Measurements from ENCODE around the gene CDC25C.
A peak's percentile ranks its signal among the peaks of the same experiment; 100 is the strongest.

Gene CDC25C

DNA sequence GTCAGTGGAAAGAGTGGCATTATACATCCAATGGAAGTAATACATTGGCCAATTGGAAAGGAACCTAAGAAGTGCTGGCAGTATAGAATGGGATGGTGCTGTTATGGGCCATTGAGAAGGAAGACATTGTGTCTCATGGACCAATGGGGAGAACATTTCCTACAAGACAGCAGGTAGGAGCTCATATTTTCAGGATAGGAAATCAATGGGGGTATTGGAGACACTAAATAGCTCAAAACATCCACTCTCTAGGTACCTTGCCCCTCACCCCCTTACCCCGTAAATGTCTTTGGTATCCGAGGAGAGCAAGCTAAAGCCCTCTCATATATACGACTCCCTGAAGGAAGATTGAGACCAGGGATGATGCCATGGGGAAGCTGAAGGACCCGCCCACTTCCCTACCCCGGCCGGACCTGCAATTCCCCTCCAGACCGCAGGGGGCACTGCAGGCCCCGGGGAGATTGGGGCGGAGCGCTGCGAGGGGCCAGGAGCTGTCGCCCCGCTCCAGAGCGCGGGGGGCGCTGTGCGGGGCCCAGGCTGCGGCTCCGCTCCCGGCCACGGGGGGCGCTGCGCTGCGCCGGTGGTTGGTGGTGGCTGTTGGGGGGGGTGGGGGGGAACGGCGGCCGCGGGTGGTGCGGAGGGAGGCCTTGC is 20.6 kb upstream of the CDC25C start, which contains the start of gene KDM3B:
KDM3B (plus strand) TSS at position 615 of the 651 bp plus-strand sequence. CDS start 111 bp downstream, outside the sequence.
- H3K4me1 Mint-ChIP-seq, result peaks cover 53% of the 10 kb centered on the region
- peaks cover 4% of the 10 kb centered on the region for H3K9me3 Mint-ChIP-seq
- H3K27me3 Mint-ChIP-seq, result no peaks in the 10 kb centered on the region
- peak within 1 kb of the TSS; percentile 98 for H3K4me3 Mint-ChIP-seq
- H3K27ac Mint-ChIP-seq, result peak within 1 kb of the TSS; percentile 97
- H3K36me3 Mint-ChIP-seq, result peaks cover 6% of the 10 kb centered on the region

DNA sequence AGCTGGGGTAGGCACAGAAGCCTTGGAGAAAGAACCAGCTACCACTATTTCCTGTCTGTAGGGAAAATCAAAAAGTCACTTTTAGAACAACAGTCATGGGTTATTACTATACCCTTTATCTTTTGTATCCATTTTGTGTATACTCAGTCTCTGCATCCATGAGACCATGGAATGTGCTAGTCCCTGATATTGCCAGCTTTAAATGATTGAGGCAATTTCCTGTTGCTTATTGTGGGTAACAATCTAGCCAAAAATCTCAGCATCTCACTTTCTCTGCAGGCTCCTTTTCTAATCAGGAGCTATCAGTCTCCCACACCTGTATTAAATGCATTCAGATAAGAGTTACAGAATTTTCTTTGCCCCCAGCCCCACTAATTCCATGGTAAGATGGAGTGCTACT is 19.9 kb upstream of the CDC25C start:
- Mint-ChIP-seq H3K4me1 (peaks cover 49% of the 10 kb centered on the region), H3K36me3 (peaks cover 6% of the 10 kb centered on the region), H3K27ac (peak overlapping the region; percentile 59), H3K27me3 (no peaks in the 10 kb centered on the region), H3K4me3 (peak overlapping the region; percentile 61), H3K9me3 (peaks cover 4% of the 10 kb centered on the region)

DNA sequence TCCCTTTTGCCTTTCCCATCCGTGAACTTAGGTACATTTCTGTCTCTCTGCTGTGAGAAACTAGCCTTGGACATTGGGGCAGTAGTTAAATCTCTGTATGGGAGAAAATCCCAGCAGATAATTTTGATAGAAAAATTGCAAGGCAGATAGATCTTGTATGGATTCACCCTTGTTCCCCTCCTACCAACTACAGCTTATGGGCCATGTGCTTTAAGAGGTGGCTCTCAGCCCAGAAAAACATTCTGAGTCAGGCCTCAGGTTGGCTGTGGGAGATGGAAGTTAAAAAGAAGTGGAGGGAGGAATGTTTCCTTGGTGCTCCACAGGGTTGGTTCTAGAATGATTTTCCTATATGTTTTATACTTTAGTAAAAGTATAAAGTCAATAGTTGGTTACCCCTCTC is 19.5 kb upstream of the CDC25C start:
- H3K36me3 Mint-ChIP-seq, result peaks cover 6% of the 10 kb centered on the region
- peaks cover 44% of the 10 kb centered on the region for H3K4me1 Mint-ChIP-seq
- H3K27me3 Mint-ChIP-seq, result no peaks in the 10 kb centered on the region
- H3K9me3 Mint-ChIP-seq, result peaks cover 4% of the 10 kb centered on the region
- H3K27ac Mint-ChIP-seq, result no peak overlapping the region
- H3K4me3 Mint-ChIP-seq, result no peak overlapping the region

DNA sequence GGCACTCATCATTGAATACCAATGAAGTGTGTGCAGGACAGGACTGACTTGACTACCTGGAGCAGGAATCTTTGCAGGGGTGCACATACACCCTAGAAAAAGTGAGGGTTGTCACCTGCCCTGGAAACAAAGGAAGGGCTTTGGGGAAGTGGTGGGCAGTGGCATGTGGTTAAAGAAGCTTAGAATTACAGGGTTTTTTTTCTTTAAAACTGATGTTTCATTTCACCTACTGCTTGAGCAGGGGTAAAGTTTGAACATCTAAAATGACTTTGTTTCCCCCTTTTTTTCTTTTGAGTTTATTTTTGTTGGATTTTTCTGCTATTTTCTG is 18.9 kb upstream of the CDC25C start:
- Mint-ChIP-seq H3K27ac (peak overlapping the region; percentile 8), H3K4me1 (peaks cover 39% of the 10 kb centered on the region), H3K4me3 (no peak overlapping the region), H3K36me3 (peaks cover 11% of the 10 kb centered on the region), H3K27me3 (no peaks in the 10 kb centered on the region), H3K9me3 (peaks cover 4% of the 10 kb centered on the region)

DNA sequence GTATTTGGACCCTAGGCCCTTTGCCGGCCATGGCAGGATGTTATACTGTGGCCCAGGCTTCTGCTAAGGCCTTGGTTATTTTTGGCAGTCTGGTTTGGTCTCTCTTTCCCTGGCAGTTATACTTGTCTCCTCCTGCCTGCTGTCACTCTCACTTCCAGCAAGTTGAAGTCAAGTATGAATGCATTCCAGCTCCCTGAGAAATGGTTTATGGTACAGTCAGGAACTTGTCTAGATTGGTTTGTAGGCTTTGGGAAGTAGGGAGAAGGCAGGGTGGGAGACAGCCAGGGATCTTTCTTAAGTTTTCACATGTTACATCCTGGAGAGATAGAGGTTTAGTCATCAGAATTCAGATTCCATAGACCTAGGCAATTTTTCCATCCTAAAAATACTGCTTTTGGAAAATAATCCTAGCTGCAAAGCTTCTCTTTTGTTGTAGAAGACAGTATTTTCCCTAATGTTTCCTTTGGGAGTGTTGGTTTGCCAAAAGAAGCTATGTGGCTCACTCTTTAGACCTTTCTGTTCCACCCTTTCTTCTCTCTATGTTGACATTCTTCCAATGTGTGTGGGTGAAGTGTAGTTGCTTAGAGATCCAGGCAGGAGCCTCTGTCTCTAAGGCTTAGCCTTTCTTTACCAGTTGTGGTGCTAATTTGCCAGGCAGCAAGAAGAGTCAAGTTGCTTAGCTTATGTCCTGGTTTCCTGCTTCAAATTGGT is 18.4 kb upstream of the CDC25C start:
- peaks cover 4% of the 10 kb centered on the region for H3K9me3 Mint-ChIP-seq
- H3K27me3 Mint-ChIP-seq, result no peaks in the 10 kb centered on the region
- H3K27ac Mint-ChIP-seq, result no peak overlapping the region
- H3K4me3 Mint-ChIP-seq, result no peak overlapping the region
- peaks cover 34% of the 10 kb centered on the region for H3K4me1 Mint-ChIP-seq
- peaks cover 12% of the 10 kb centered on the region for H3K36me3 Mint-ChIP-seq

DNA sequence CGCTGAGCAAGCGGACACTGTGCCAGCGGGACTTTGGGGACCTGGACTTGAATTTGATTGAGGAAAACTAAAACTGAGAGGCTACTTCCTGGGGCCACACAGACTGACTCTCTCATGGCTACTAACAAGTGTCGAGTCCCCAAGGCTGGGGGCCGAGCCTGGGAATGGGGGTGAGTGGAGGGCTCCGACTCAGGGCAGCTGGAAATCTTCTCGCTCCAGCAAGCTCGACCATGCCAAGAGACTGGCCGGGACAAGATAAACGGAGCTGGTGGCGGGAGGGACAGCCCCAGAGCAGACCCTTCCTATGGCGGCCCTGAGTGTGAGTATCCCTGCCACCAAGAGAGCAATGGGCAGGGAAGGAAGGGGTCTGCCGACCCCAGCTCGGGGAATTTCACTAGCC is 15.3 kb upstream of the CDC25C start:
- no peak overlapping the region for H3K27ac Mint-ChIP-seq
- peaks cover 9% of the 10 kb centered on the region for H3K36me3 Mint-ChIP-seq
- peaks cover 4% of the 10 kb centered on the region for H3K9me3 Mint-ChIP-seq
- no peak overlapping the region for H3K4me3 Mint-ChIP-seq
- H3K4me1 Mint-ChIP-seq, result peaks cover 14% of the 10 kb centered on the region
- H3K27me3 Mint-ChIP-seq, result no peaks in the 10 kb centered on the region

DNA sequence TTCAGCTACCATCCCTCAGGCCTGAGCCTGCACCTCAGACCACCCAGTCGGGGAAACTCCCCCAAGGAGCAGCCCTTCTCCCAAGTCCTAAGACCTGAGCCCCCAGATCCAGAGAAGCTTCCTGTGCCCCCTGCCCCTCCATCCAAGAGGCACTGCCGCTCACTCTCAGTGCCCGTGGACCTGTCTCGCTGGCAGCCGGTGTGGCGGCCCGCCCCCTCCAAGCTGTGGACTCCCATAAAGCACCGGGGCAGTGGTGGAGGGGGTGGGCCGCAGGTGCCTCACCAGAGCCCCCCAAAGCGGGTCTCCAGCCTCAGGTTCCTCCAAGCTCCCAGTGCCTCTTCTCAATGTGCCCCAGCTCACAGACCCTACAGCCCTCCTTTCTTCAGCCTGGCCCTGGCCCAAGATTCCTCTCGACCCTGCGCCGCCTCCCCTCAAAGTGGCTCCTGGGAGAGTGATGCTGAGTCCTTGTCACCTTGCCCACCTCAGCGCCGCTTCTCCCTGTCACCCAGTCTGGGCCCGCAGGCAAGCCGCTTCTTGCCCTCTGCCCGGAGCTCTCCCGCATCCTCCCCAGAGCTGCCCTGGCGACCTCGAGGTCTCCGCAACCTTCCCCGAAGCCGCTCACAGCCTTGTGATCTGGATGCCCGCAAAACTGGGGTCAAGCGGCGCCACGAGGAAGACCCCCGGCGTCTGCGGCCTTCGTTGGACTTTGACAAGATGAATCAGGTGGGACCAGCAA is 13.5 kb upstream of the CDC25C start:
- peaks cover 21% of the 10 kb centered on the region for H3K4me1 Mint-ChIP-seq
- peaks cover 14% of the 10 kb centered on the region for H3K36me3 Mint-ChIP-seq
- H3K9me3 Mint-ChIP-seq, result no peaks in the 10 kb centered on the region
- no peaks in the 10 kb centered on the region for H3K27me3 Mint-ChIP-seq
- no peak overlapping the region for H3K27ac Mint-ChIP-seq
- H3K4me3 Mint-ChIP-seq, result no peak overlapping the region

DNA sequence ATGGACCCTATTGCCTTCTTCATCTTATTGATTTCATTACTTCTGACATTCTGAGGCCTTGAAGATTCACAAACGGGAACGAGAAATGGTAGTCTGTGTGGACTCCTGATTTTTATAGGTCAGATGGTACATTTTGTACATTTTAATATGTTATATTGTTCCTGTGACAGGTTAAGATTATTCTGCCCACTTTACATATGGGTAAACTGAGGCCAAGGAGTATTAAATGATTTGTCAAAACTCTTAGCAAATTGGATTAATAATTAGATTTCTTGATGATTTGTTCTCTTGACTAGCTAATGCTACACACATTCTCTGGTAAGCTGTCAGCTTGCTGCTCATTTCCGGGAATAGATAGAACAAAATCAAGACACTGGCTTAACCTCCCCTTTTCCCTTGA is 8.4 kb upstream of the CDC25C start:
- Mint-ChIP-seq H3K27me3 (no peaks in the 10 kb centered on the region), H3K9me3 (no peaks in the 10 kb centered on the region), H3K4me1 (peaks cover 38% of the 10 kb centered on the region), H3K36me3 (peaks cover 6% of the 10 kb centered on the region), H3K4me3 (peak overlapping the region; percentile 86), H3K27ac (no peak overlapping the region)

DNA sequence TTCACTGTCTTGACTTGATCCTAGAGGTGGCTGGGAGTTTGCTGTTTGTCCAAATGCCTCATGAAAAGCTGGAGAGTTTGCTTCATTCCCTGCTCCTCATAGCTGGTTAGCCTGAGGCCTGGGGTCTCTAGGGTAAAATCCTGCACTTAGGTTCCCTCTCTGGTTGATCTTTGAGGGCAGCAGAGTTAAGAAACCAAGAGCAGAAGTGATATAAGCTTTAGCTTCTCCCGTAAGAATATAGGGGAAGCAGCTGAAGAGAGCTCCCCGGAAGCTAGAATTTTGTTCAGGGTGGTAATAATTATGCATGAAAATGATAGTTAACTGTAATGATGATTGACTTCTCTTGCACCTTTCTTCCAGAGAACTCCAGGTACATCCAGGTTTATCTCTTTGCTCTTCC is 7.9 kb upstream of the CDC25C start:
- no peaks in the 10 kb centered on the region for H3K9me3 Mint-ChIP-seq
- peak overlapping the region; percentile 86 for H3K4me3 Mint-ChIP-seq
- H3K4me1 Mint-ChIP-seq, result peaks cover 38% of the 10 kb centered on the region
- H3K27me3 Mint-ChIP-seq, result no peaks in the 10 kb centered on the region
- peaks cover 6% of the 10 kb centered on the region for H3K36me3 Mint-ChIP-seq
- peak overlapping the region; percentile 97 for H3K27ac Mint-ChIP-seq

DNA sequence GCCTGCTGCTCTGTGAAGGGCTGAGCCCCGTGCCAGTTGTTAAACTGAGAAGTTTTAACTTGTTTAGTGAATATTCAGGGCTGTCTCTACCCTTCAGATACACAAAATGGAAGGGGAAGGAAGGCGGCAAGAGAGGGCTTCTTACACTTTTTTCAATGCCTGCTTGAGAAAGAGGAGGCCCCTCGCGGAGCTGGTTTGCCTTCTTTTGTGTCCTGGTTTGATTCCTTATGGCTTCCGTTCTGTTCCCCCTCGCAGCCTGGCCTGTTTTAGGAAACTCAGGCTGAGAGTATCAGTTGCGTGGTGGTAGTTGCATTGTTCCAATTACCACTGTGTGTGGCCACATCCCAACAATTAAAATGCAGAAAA is 7.5 kb upstream of the CDC25C start:
- Mint-ChIP-seq H3K27ac (peak overlapping the region; percentile 97), H3K36me3 (peaks cover 6% of the 10 kb centered on the region), H3K4me1 (peaks cover 38% of the 10 kb centered on the region), H3K27me3 (no peaks in the 10 kb centered on the region), H3K4me3 (peak overlapping the region; percentile 86), H3K9me3 (no peaks in the 10 kb centered on the region)

DNA sequence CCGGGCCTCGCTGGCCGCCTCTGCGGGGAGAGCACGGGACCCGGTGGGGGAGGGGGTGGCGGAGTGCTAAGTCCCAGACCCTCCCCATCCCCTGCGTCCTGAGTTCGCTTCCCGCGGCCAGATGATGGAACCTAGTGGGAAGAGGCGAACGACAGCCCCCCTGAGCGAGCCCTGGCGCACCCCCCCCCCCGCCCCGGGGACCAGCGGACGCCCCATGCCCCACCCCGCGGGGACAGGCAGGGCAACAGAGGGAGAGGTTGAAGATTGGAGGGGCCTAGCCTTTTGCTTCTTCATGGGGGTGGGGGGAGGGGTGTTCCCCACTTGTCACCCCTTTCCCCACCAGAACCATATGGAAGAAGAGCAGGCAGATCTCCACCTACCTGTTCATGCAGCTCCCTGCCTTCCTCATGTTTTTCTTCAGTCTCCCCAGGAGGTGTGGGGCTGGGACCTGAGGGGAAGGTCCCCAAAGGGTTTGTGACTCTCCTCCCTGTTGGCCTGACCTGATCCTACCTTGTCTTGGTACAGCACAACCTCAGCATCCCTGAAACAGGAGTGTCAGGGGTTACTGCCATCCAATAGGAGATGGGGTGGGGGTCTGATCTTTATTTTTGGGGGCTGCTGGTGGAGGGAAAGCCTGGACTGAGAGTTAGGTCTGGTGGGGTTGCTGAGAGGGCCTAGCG is 6.9 kb upstream of the CDC25C start:
- peaks cover 6% of the 10 kb centered on the region for H3K36me3 Mint-ChIP-seq

DNA sequence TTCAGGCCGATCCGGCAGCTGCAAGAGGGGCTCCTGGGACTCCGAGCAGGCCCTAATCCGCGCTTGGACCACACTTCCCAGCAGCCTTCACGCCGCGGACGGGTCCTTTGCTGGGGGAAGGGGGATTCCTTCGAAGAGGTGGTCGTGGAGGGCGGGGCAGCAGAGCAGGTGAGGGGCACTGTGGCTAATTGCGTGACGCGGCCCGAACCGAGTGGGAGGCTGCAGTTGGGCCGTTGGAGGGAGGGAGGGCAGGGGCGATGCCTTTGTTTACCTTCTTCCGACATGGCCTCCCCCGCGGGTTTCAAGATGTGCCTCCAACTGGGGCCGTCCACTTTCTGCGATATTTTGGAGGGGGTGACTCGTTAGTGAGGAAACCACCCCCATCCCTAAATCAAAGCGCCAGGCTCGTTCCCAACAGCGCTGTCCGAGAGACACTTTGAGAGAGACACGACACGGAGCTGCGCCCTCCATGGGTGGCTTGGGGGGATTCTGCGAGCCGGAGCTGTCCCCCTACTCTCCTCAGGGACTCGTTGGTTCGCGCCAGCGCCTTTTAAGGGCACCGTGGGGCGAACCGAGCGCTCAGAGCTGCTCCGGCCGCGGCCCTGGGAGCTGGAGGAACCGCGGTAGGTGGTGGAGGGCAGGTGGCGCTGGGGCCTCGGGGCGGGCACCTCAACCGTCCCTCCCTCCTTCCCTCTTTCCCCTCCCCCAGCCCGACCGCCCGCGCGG is 6.2 kb upstream of the CDC25C start, which contains the start of gene FAM53C:
FAM53C (plus strand) TSS at position 582 of the 726 bp plus-strand sequence. CDS start 3,070 bp downstream, outside the sequence.
- H3K9me3 Mint-ChIP-seq, result no peaks in the 10 kb centered on the region
- H3K4me3 Mint-ChIP-seq, result peak within 1 kb of the TSS; percentile 86
- peak within 1 kb of the TSS; percentile 97 for H3K27ac Mint-ChIP-seq
- H3K36me3 Mint-ChIP-seq, result peaks cover 6% of the 10 kb centered on the region
- peaks cover 38% of the 10 kb centered on the region for H3K4me1 Mint-ChIP-seq
- no peaks in the 10 kb centered on the region for H3K27me3 Mint-ChIP-seq

More for the DNA sequence above, 6.9 kb upstream of the CDC25C start:
- Mint-ChIP-seq H3K27me3 (no peaks in the 10 kb centered on the region), H3K9me3 (no peaks in the 10 kb centered on the region), H3K4me1 (peaks cover 38% of the 10 kb centered on the region), H3K4me3 (peak overlapping the region; percentile 86), H3K27ac (peak overlapping the region; percentile 97)

DNA sequence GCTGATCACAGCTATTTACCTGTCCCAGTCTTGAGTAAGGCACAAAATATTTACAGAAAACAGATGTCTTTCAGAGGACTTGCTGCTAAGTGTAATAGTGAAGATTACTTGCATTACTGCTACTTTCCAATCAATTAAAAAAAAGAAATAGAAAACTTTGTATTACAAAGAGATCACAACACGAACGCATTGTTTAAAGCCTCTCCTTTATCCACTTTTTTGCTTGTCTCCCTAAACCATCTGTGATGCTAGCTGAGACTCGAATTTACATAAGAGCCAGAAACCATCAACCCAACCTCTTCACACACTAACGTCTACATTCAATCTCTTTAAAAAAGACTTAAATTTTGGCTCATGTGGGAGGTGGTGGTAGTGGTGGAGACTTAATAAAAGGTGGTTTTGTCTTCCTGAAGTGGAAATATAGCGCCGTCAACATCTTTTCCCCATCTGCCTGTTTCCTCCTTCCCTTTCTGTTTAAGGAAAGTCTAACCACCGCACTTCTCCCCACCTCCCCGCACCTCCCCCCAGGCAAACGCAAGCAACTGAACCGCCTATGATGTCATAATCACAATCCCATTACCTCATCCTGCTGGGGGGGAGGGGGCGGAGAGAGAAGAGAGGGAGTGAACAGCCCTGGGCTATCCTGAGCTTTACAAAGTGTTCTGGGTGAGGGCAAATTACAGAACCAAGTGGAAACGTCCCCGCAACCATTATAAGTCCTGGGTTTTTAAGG is 5.5 kb upstream of the CDC25C start:
- H3K27me3 Mint-ChIP-seq, result no peaks in the 10 kb centered on the region
- peak overlapping the region; percentile 96 for H3K27ac Mint-ChIP-seq
- no peaks in the 10 kb centered on the region for H3K9me3 Mint-ChIP-seq
- H3K36me3 Mint-ChIP-seq, result peaks cover 6% of the 10 kb centered on the region
- peaks cover 40% of the 10 kb centered on the region for H3K4me1 Mint-ChIP-seq
- H3K4me3 Mint-ChIP-seq, result peak overlapping the region; percentile 86

DNA sequence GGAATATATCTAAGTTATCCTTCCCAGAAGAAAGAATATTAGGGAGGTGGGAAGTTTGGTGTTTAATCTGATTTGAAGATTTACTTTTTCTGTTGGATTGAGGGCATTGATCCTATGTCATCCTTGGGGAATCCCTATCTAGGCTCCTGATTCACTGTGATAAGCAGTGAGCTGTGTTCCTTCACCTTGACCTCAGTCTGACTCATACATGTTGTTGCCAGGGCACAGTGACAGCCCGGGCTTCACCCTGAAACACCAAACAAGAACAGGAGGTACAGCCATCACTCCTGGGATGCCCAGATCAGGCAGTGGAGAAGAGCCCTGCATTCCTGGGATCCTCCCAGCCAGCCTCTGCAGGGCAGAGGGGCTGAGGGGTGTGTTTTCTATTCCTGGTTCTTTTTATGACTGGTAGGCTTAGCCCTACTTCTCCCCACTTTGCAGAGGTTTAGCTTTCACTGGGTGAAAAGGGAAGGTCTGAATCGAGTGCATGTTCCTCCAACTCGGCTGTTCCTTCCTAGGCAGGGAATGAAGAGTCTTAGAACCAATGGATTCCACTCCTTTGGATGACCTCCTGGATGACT is 3.4 kb upstream of the CDC25C start:
- Mint-ChIP-seq H3K9me3 (no peaks in the 10 kb centered on the region), H3K27me3 (no peaks in the 10 kb centered on the region), H3K36me3 (no peaks in the 10 kb centered on the region), H3K4me3 (no peak overlapping the region), H3K27ac (no peak overlapping the region), H3K4me1 (peaks cover 31% of the 10 kb centered on the region)

Data from activated naive CD4-positive, alpha-beta T cell treated with anti-CD3 and anti-CD28 coated beads, Interleukin-2, amount 50 U/mL, for 24 hours (primary cell).